Activated CD4-positive, alpha-beta T cell treated with anti-CD3 and anti-CD28 coated beads, Interleukin-2, amount 10 ng/mL, durations not matched to agents 7 days and 5 days (primary cell): ENCODE measurements around the gene TMEM116. TPM values are rescaled to one million over a fixed set of nuclear protein-coding genes. Genes with fewer than 3 reads are reported as not detected.
A peak's percentile ranks its signal among the peaks of the same experiment; 100 is the strongest.
"Not testable (repeated sequence)": the region's sequence is repeated elsewhere in the genome, so short reads cannot be mapped to it uniquely, and the experiment has no call there.

ENCODE experiments used
- CTCF ChIA-PET: fragments of 350-600 bp; sonication (Branson Sonifier 250); formaldehyde crosslinking; loops from one replicate; lab custom pipeline; 2021; ENCODE audit warnings: antibody characterized with exemption; lab: Charles Lee
- POLR2A ChIA-PET: fragments of 350-600 bp; sonication (Branson Sonifier 250); formaldehyde crosslinking; loops from one replicate; lab custom pipeline; 2021; ENCODE audit warnings: antibody characterized with exemption; lab: Charles Lee
- DNase-seq: peaks from one replicate; pipeline ENCODE4 v3.0.0-alpha.2; 2020
- H3K27ac Mint-ChIP-seq: one replicate; pipeline ENCODE4 v1.8.0; 2021; ENCODE audit warnings: mild to moderate bottlenecking, moderate library complexity, mixed read lengths
- H3K27me3 Mint-ChIP-seq: one replicate; pipeline ENCODE4 v1.8.0; 2021; ENCODE audit warnings: mixed read lengths
- H3K36me3 Mint-ChIP-seq: one replicate; pipeline ENCODE4 v1.8.0; 2021; ENCODE audit warnings: low read depth, mixed read lengths
- H3K4me1 Mint-ChIP-seq: one replicate; pipeline ENCODE4 v1.8.0; 2021; ENCODE audit warnings: mixed read lengths
- H3K4me3 Mint-ChIP-seq: one replicate; pipeline ENCODE4 v1.8.0; 2021; ENCODE audit warnings: mild to moderate bottlenecking, moderate library complexity, mixed read lengths
- H3K9me3 Mint-ChIP-seq: one replicate; pipeline ENCODE4 v1.8.0; 2021; ENCODE audit warnings: mixed read lengths
- total RNA-seq, 2 experiments: library from RNA; stranded (reverse); gene quantifications; one replicate each; pipeline ENCODE4 v1.2.3, GENCODE V29; 2021

Gene TMEM116
- total RNA-seq, 2 experiments from 2014 or later: 16.6 to 16.9 TPM

GRCh38 chr12:112005419-112006395, 7.3 kb downstream of the TMEM116 start:
- no peak for DNase-seq
- ChIA-PET CTCF (interaction anchor here (1.0 to 3.0 kb wide), 2 partner anchors 7 to 8 kb away, joined by 3 to 13 read pairs; partner anchors contain the start of genes ERP29 and TMEM116), POLR2A (no interaction called here)
- H3K27me3 Mint-ChIP-seq: no peaks in the 10 kb centered on the region
- peaks cover 36% of the 10 kb centered on the region for H3K36me3 Mint-ChIP-seq
- no peak overlapping the region for H3K27ac Mint-ChIP-seq
- peaks cover 55% of the 10 kb centered on the region for H3K4me1 Mint-ChIP-seq
- H3K4me3 Mint-ChIP-seq: no peak overlapping the region
- no peaks in the 10 kb centered on the region for H3K9me3 Mint-ChIP-seq

- H3K27ac Mint-ChIP-seq: no peak overlapping the region
Measured at GRCh38 chr12:112004041-112004440, 8.9 kb downstream of the TMEM116 start.

GRCh38 chr12:112001576-112001975, 11.4 kb downstream of the TMEM116 start:
- H3K4me1 Mint-ChIP-seq: peaks cover 71% of the 10 kb centered on the region
- peaks cover 49% of the 10 kb centered on the region for H3K36me3 Mint-ChIP-seq
- ChIA-PET POLR2A (interaction anchor here (0.6 kb wide), 1 partner anchor 36 kb away, joined by 12 read pairs; no protein-coding TSS in a partner anchor), CTCF (interaction anchor here (0.6 to 1.1 kb wide), 4 partner anchors 11 to 403 kb away, joined by 3 to 4 read pairs (median 3); partner anchors contain the start of genes ERP29 and TMEM116)
- peak overlapping the region; percentile 81 for H3K27ac Mint-ChIP-seq
- no peak for DNase-seq
- H3K27me3 Mint-ChIP-seq: no peaks in the 10 kb centered on the region
- no peaks in the 10 kb centered on the region for H3K9me3 Mint-ChIP-seq
- H3K4me3 Mint-ChIP-seq: peak overlapping the region; percentile 65

More at GRCh38 chr12:112004041-112004440, 8.9 kb downstream of the TMEM116 start:
- Mint-ChIP-seq H3K4me1 (peaks cover 61% of the 10 kb centered on the region), H3K27me3 (no peaks in the 10 kb centered on the region), H3K4me3 (no peak overlapping the region), H3K9me3 (no peaks in the 10 kb centered on the region), H3K36me3 (peaks cover 33% of the 10 kb centered on the region)
- POLR2A ChIA-PET: no interaction called here
- CTCF ChIA-PET: interaction anchor here (0.6 to 3.0 kb wide), 4 partner anchors 9 to 92 kb away, joined by 3 to 13 read pairs (median 3); partner anchors contain the start of genes ERP29 and TMEM116
- no peak for DNase-seq

- H3K4me1 Mint-ChIP-seq: peaks cover 72% of the 10 kb centered on the region
- H3K27me3 Mint-ChIP-seq: no peaks in the 10 kb centered on the region
- POLR2A ChIA-PET: interaction anchor here (0.6 kb wide), 1 partner anchor 35 kb away, joined by 12 read pairs; no protein-coding TSS in a partner anchor
- DNase-seq: no peak
- H3K27ac Mint-ChIP-seq: peak overlapping the region; percentile 81
- CTCF ChIA-PET: interaction anchor here (0.6 to 1.1 kb wide), 3 partner anchors 12 to 75 kb away, joined by 3 to 4 read pairs (median 3); partner anchors contain the start of genes ERP29 and TMEM116
- H3K4me3 Mint-ChIP-seq: peak overlapping the region; percentile 65
- peaks cover 55% of the 10 kb centered on the region for H3K36me3 Mint-ChIP-seq
- no peaks in the 10 kb centered on the region for H3K9me3 Mint-ChIP-seq
Measured at GRCh38 chr12:112000820-112001219, 12.1 kb downstream of the TMEM116 start.

GRCh38 chr12:111999129-111999528, 13.8 kb downstream of the TMEM116 start:
- H3K27me3 Mint-ChIP-seq, CTCF ChIA-PET, H3K27ac Mint-ChIP-seq, H3K4me3 Mint-ChIP-seq, DNase-seq, H3K9me3 Mint-ChIP-seq, POLR2A ChIA-PET: not testable (repeated sequence)
- Mint-ChIP-seq H3K4me1 (peaks cover 76% of the 10 kb centered on the region), H3K36me3 (peaks cover 57% of the 10 kb centered on the region)

GRCh38 chr12:111998015-111998414, 14.9 kb downstream of the TMEM116 start:
- POLR2A ChIA-PET: no interaction called here
- no peaks in the 10 kb centered on the region for H3K27me3 Mint-ChIP-seq

GRCh38 chr12:111997300-111997699, 15.7 kb downstream of the TMEM116 start:
- no peak for DNase-seq
- ChIA-PET POLR2A (no interaction called here), CTCF (interaction anchor here (0.6 to 1.3 kb wide), 2 partner anchors 13 to 17 kb away, joined by 3 read pairs; no protein-coding TSS in a partner anchor)
- Mint-ChIP-seq H3K9me3 (no peaks in the 10 kb centered on the region), H3K27ac (no peak overlapping the region), H3K4me1 (peaks cover 82% of the 10 kb centered on the region), H3K4me3 (no peak overlapping the region), H3K36me3 (peaks cover 48% of the 10 kb centered on the region), H3K27me3 (no peaks in the 10 kb centered on the region)

More at GRCh38 chr12:111998015-111998414, 14.9 kb downstream of the TMEM116 start:
- no peak overlapping the region for H3K4me3 Mint-ChIP-seq
- no peak overlapping the region for H3K27ac Mint-ChIP-seq
- CTCF ChIA-PET: interaction anchor here (1.3 kb wide), 1 partner anchor 12 kb away, joined by 3 read pairs; no protein-coding TSS in a partner anchor
- H3K4me1 Mint-ChIP-seq: peaks cover 81% of the 10 kb centered on the region
- no peaks in the 10 kb centered on the region for H3K9me3 Mint-ChIP-seq
- no peak for DNase-seq
- peaks cover 52% of the 10 kb centered on the region for H3K36me3 Mint-ChIP-seq

GRCh38 chr12:111995782-111996480, 17.0 kb downstream of the TMEM116 start:
- no peak for DNase-seq
- peak overlapping the region; percentile 90 for H3K27ac Mint-ChIP-seq
- peaks cover 44% of the 10 kb centered on the region for H3K36me3 Mint-ChIP-seq
- H3K9me3 Mint-ChIP-seq: no peaks in the 10 kb centered on the region
- no peak overlapping the region for H3K4me3 Mint-ChIP-seq
- POLR2A ChIA-PET: interaction anchor here (1.5 kb wide), 1 partner anchor 18 kb away, joined by 6 read pairs; no protein-coding TSS in a partner anchor
- CTCF ChIA-PET: interaction anchor here (0.8 to 1.1 kb wide), 2 partner anchors 18 to 39 kb away, joined by 3 read pairs; partner anchors contain the start of gene ERP29
- H3K4me1 Mint-ChIP-seq: peaks cover 77% of the 10 kb centered on the region
- H3K27me3 Mint-ChIP-seq: no peaks in the 10 kb centered on the region

GRCh38 chr12:111994211-111995111, 18.5 kb downstream of the TMEM116 start:
- ChIA-PET POLR2A (interaction anchor here (0.7 to 1.5 kb wide), 2 partner anchors 18 to 20 kb away, joined by 3 to 6 read pairs; no protein-coding TSS in a partner anchor), CTCF (interaction anchor here (1.1 kb wide), 1 partner anchor 9 kb away, joined by 3 read pairs; no protein-coding TSS in a partner anchor)
- H3K4me3 Mint-ChIP-seq: peak overlapping the region; percentile 79
- not testable (repeated sequence) for H3K27me3 Mint-ChIP-seq, H3K9me3 Mint-ChIP-seq
- H3K27ac Mint-ChIP-seq: peak overlapping the region; percentile 90
- peaks cover 45% of the 10 kb centered on the region for H3K36me3 Mint-ChIP-seq
- peak; percentile 66 for DNase-seq
- H3K4me1 Mint-ChIP-seq: peaks cover 68% of the 10 kb centered on the region

- H3K36me3 Mint-ChIP-seq: peaks cover 47% of the 10 kb centered on the region
- ChIA-PET POLR2A (interaction anchor here (1.0 kb wide), 1 partner anchor 29 kb away, joined by 3 read pairs; no protein-coding TSS in a partner anchor), CTCF (interaction anchor here (0.6 to 1.2 kb wide), 3 partner anchors 10 to 425 kb away, joined by 3 to 4 read pairs (median 3); no protein-coding TSS in a partner anchor)
- H3K4me1 Mint-ChIP-seq: peaks cover 69% of the 10 kb centered on the region
- no peaks in the 10 kb centered on the region for H3K27me3 Mint-ChIP-seq
- peak overlapping the region; percentile 90 for H3K27ac Mint-ChIP-seq
- peak; percentile 71 for DNase-seq
- no peaks in the 10 kb centered on the region for H3K9me3 Mint-ChIP-seq
- peak overlapping the region; percentile 79 for H3K4me3 Mint-ChIP-seq
Measured at GRCh38 chr12:111993292-111994150, 19.4 kb downstream of the TMEM116 start.
